ENCODE measurements around the gene NT5DC1.
A peak's percentile ranks its signal among the peaks of the same experiment; 100 is the strongest.

DNA sequence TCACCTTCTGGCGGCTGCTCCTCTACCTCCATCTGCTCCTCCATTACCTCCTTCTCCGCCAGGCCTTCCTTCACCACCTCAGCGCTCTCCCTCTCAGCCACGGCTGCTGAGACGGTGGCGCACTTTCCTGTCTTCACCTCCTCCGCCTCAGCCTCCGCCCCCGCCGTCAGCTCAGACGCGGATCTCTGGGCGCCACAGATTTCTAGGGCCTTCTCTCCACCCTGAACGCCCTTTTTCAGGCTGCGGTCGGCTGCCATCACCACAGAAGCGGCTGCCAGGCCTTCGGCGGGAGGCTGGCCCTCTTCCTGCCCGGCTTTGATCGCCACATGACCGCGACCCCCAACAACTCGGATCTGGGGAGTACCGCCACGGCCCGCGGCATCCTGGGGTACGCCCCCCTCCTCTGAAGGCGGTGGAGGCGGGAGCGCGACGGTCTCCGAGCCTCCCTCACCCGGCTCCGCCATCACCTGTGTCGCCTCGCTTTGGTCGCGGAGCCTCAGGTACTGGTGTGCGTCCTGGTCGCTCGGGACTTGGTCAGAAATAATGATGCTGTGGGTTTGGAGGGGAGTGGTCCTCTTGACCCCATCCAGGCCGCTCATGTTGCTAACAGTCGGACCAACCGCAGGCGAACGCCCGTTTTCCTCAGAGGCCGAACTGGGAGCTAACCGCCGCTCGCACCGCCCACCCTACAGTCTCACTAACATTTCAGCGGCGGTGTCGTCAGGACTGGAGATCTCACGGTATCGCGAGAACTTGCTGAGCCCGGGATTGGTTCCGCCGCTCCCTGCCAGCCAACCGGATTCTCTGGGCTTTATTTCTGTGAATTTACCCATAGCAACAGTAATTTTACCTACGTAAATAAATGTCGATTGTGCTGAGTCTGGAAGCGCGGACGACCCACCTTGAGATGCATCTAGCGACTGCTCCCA, 178.8 kb downstream of the NT5DC1 start, which contains the start of gene TSPYL1:
- TF ChIP-seq, protein P1, sequence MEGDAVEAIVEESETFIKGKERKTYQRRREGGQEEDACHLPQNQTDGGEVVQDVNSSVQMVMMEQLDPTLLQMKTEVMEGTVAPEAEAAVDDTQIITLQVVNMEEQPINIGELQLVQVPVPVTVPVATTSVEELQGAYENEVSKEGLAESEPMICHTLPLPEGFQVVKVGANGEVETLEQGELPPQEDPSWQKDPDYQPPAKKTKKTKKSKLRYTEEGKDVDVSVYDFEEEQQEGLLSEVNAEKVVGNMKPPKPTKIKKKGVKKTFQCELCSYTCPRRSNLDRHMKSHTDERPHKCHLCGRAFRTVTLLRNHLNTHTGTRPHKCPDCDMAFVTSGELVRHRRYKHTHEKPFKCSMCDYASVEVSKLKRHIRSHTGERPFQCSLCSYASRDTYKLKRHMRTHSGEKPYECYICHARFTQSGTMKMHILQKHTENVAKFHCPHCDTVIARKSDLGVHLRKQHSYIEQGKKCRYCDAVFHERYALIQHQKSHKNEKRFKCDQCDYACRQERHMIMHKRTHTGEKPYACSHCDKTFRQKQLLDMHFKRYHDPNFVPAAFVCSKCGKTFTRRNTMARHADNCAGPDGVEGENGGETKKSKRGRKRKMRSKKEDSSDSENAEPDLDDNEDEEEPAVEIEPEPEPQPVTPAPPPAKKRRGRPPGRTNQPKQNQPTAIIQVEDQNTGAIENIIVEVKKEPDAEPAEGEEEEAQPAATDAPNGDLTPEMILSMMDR (conservative IDR thresholded peaks at IDR 0.05; ENCODE audit: low read length): peak; percentile 43
- no peak for TF ChIP-seq EZH2phosphoT487 (IDR thresholded peaks at IDR 0.05; ENCODE audit: borderline replicate concordance, low read depth, low read length)
